ENCODE measurements around the gene SH3RF3.

DNA sequence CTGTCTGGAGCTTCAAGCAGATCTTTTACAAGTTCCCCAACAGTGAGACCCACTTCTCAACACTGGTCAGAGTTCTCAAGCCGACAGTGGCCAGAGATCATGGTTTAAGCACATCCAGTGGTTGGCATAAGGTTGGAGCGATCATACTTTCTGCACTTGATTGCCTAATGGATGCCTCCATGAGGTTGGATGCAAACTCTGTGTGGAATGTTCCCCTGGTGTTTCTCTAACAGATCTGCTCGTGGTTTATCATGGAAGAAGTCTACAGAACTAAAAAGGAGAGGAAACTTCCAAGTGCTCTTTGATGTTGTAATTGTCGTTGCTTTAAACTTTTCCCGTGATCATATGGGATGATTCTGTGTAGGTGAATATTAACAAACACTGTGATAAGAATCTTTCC is 60.7 kb downstream of the SH3RF3 start:
- TF ChIP-seq CTCF (IDR thresholded peaks at IDR 0.05), result no peak
- no peak for TF ChIP-seq POLR2A (IDR thresholded peaks at IDR 0.05)
